Activated naive CD4-positive, alpha-beta T cell treated with anti-CD3 and anti-CD28 coated beads, Interleukin-2, amount 10 ng/mL, durations not matched to agents 7 days and 5 days (primary cell): ENCODE data around the gene PHF20.

Experiments used
- CTCF ChIA-PET: fragments of 350-600 bp; sonication (Branson Sonifier 250); formaldehyde crosslinking; loops from one replicate; lab custom pipeline; 2021; ENCODE audit warnings: antibody characterized with exemption; lab: Charles Lee
- DNase-seq: peaks from one replicate; pipeline ENCODE4 v3.0.0-alpha.2; 2020
- H3K27ac Mint-ChIP-seq: one replicate; pipeline ENCODE4 v1.8.0; 2021; ENCODE audit warnings: mild to moderate bottlenecking, moderate library complexity, mixed read lengths
- H3K27me3 Mint-ChIP-seq: one replicate; pipeline ENCODE4 v1.8.0; 2021; ENCODE audit warnings: mild to moderate bottlenecking, mixed read lengths
- H3K36me3 Mint-ChIP-seq: one replicate; pipeline ENCODE4 v1.8.0; 2021; ENCODE audit warnings: mixed read lengths
- H3K4me1 Mint-ChIP-seq: one replicate; pipeline ENCODE4 v1.8.0; 2021; ENCODE audit warnings: mixed read lengths
- H3K4me3 Mint-ChIP-seq: one replicate; pipeline ENCODE4 v1.8.0; 2021; ENCODE audit warnings: mild to moderate bottlenecking, moderate library complexity, mixed read lengths
- H3K9me3 Mint-ChIP-seq: one replicate; pipeline ENCODE4 v1.8.0; 2021; ENCODE audit warnings: mixed read lengths

The PHF20 gene

DNA sequence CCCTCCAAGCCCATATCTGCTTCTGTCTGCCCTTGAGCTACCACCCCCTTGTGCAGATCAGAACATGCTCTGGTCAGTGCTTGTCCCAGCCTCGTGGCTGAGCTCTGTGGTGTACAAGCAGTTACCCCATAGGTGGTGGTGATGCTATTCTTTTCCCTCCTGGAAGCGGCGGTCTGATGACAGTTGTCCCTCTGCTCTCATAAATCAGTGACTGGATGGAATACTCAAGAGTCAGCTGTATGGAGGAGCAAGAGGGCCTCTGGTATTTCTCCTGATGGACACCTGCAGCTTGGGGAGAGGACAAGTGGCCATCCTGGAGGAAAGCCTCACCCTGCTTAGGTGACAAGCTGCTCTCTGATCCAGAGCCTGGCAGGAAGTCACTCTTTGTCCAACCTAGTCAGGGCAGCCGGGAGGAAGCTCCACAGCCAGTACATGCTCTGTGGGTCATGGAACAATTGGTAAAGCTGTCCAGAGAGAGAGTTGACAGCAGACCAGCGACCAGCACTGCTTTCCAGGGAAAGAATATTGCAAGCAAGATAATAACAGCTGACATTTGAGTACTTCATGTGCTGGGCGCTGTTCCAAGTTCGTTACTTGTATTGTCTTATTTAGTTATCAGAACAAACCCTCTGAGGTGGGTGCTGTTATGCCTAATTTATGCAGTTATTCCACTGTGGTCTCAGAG lies 135.3 kb downstream of the PHF20 start:
- Mint-ChIP-seq H3K9me3 (no peaks in the 10 kb centered on the region), H3K27ac (no peak overlapping the region), H3K27me3 (no peaks in the 10 kb centered on the region), H3K36me3 (peaks cover 32% of the 10 kb centered on the region), H3K4me1 (peaks cover 16% of the 10 kb centered on the region), H3K4me3 (no peak overlapping the region)
- DNase-seq, result no peak
- CTCF ChIA-PET, result no interaction called here

DNA sequence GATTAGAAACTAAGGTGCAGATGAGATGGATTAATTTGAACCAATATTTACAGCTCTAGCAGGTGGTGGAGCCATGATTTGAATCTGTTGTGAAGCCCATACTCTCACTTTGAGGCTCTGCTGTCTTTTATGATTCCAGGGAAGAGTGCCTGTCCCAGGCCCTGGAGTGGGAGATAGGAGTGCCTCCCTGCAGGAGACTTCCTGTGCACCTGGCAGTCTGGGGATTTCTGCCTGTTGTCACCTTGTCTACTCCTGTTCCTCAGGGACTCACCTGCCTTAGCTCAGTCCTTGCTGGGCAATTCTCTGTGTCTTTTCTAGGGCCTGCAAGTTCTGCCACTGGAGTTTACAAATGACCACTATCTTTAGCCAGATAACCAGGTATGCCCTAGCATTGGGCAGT lies 136.2 kb downstream of the PHF20 start:
- CTCF ChIA-PET, result no interaction called here
- H3K27me3 Mint-ChIP-seq, result no peaks in the 10 kb centered on the region
- DNase-seq, result no peak

DNA sequence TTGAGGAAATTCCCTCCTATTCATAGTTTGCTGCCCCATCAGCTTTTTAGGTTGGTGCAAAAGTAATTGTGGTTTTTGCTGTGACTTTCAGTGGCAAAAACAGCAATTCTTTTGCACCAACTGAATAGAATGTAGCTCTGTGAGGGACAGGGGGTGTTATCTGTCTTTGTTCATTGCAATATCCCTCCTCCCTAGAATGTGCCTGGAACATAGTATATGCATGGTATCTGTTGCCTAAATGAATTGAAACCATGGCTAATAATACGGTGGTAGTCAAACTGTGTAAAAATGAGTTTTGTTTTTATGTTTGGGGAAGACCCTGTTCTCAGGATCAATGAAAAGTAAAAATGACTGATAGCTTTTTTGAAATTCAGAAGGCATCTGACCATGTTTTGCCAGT lies 137.4 kb downstream of the PHF20 start:
- no peak for DNase-seq
- Mint-ChIP-seq H3K36me3 (peaks cover 41% of the 10 kb centered on the region), H3K27ac (no peak overlapping the region), H3K27me3 (no peaks in the 10 kb centered on the region), H3K4me1 (peaks cover 16% of the 10 kb centered on the region), H3K9me3 (no peaks in the 10 kb centered on the region), H3K4me3 (no peak overlapping the region)
- CTCF ChIA-PET, result no interaction called here

More for the DNA sequence above, 136.2 kb downstream of the PHF20 start:
- Mint-ChIP-seq H3K4me1 (peaks cover 16% of the 10 kb centered on the region), H3K36me3 (peaks cover 35% of the 10 kb centered on the region), H3K4me3 (no peak overlapping the region), H3K9me3 (no peaks in the 10 kb centered on the region), H3K27ac (no peak overlapping the region)

DNA sequence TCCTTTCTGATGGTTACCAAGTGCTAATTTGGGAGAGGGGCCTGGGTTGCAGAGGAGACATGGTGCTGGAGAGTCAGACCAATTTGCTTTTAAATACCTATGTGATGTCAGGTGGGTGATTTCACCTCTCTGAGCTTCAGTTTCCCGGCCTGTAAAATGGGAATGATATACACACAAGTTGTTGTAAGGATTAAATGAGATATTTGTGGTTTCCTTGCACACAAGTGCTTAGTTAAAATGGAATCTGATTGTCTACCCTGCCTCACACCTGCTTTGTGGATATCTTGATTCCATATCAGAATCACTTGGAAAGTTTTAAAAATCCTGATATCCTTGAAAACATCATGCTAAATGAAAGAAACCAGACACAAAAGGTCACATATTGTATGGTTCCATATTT lies 138.0 kb downstream of the PHF20 start:
- no peaks in the 10 kb centered on the region for H3K9me3 Mint-ChIP-seq
- DNase-seq, result no peak
- CTCF ChIA-PET, result no interaction called here
- no peak overlapping the region for H3K4me3 Mint-ChIP-seq
- peaks cover 38% of the 10 kb centered on the region for H3K36me3 Mint-ChIP-seq
- H3K27ac Mint-ChIP-seq, result no peak overlapping the region
- no peaks in the 10 kb centered on the region for H3K27me3 Mint-ChIP-seq
- H3K4me1 Mint-ChIP-seq, result peaks cover 12% of the 10 kb centered on the region

DNA sequence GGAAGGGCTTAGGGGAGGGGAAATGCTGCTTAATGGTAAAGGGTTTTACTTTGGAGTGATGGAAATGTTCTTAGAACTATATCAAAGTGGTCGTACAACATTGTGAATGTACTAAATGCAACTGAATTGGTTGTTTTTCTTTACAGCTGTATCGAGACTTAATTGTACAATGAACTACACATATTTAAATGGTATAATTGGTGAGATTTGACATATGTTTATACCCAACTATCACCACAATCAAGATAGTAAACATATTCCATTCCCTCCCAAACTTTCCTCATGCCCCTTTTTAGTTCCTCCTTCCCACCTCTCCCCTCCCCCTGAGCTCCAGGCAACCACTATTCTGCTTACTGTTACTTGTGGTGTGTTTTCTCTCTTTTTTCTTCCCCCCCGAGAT lies 138.4 kb downstream of the PHF20 start:
- Mint-ChIP-seq H3K27me3 (no peaks in the 10 kb centered on the region), H3K4me1 (peaks cover 7% of the 10 kb centered on the region), H3K9me3 (no peaks in the 10 kb centered on the region), H3K4me3 (no peak overlapping the region), H3K27ac (no peak overlapping the region), H3K36me3 (peaks cover 34% of the 10 kb centered on the region)
- CTCF ChIA-PET, result no interaction called here
- DNase-seq, result no peak

DNA sequence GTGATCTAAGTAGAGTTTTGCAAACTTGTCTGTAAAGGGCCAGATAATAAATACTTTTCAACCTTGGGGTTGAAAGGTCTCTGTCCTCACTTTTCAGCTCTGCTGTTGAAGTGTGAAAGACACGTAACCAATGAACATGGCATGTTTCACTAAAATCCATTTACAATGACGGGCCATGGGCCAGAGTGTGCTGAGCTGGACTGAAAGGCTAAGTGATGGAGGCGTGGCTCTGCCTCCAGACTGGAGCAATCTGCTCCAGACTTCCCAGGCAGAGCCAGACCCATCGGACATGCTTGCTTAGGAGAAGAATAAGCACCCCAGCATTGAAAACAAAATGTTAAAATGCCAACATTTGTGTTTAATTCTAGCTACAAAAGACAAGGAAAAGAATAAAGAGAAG lies 141.1 kb downstream of the PHF20 start:
- CTCF ChIA-PET, result no interaction called here
- no peak overlapping the region for H3K27ac Mint-ChIP-seq
- no peak overlapping the region for H3K4me3 Mint-ChIP-seq
- no peaks in the 10 kb centered on the region for H3K9me3 Mint-ChIP-seq
- peaks cover 7% of the 10 kb centered on the region for H3K4me1 Mint-ChIP-seq
- H3K27me3 Mint-ChIP-seq, result no peaks in the 10 kb centered on the region
- H3K36me3 Mint-ChIP-seq, result peaks cover 34% of the 10 kb centered on the region
- no peak for DNase-seq

DNA sequence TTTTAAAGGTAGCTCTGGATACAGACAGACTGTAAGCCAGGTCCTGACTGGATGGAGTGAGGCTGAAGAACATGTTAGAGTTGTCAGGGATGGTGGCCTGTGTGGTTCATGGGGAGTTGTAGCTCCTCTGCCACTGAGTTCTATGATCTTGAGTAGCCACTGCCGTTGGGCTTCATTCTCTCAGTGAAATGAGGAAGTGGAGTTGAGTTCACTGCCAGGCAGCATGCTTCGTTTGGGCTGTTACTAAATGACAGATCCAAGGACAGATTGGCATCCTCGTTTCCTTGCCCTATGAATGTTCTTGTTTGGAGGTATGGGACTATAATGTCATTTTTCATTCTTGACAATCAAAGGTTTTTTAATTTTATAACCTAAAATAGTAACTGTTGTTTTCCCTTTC lies 145.3 kb downstream of the PHF20 start:
- Mint-ChIP-seq H3K36me3 (peaks cover 37% of the 10 kb centered on the region), H3K4me1 (no peaks in the 10 kb centered on the region), H3K9me3 (no peaks in the 10 kb centered on the region), H3K27ac (no peak overlapping the region), H3K27me3 (no peaks in the 10 kb centered on the region), H3K4me3 (no peak overlapping the region)
- DNase-seq, result no peak
- CTCF ChIA-PET, result no interaction called here

DNA sequence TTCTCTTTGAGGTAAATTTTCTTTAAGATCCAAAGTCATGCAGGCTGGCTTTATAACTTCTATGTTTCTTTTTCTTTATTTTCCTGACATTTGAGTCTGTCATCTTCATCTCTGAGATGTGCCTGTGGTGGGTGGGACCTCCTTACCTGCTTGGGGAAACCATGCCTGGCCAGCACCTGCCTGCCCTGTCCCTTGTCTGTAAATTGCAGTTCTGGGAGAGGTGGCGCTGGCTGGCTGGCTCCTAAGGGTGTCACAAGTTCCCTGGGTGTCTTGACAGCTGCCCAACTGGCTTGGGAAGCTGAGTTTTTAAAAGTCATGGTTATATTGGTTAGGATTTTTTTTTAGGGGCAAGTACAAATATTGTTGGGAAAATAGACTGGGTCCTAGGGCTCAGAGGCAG lies 146.2 kb downstream of the PHF20 start:
- no peak for DNase-seq
- Mint-ChIP-seq H3K9me3 (no peaks in the 10 kb centered on the region), H3K36me3 (peaks cover 33% of the 10 kb centered on the region), H3K4me3 (no peak overlapping the region), H3K27ac (no peak overlapping the region), H3K27me3 (no peaks in the 10 kb centered on the region), H3K4me1 (no peaks in the 10 kb centered on the region)
- CTCF ChIA-PET, result no interaction called here

DNA sequence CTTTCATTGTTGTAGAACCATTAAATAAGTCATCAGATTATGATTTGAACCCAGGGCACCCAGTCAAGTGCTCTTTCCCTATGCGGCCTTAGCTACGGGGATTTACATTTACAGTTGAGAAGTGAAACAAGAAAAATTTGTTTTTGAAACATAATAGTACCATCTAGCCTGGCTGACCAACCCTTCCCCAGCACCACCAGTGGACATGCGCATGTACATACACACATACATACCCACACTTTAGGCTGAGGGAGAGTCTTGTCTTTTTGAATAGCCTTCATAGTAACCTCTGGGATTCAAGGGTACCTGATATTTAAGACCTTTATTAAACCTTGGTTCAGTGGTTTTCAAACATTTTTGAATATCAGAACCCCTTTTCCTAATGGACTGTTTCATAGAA lies 148.7 kb downstream of the PHF20 start:
- Mint-ChIP-seq H3K4me3 (no peak overlapping the region), H3K4me1 (no peaks in the 10 kb centered on the region), H3K36me3 (peaks cover 21% of the 10 kb centered on the region), H3K9me3 (no peaks in the 10 kb centered on the region), H3K27ac (no peak overlapping the region), H3K27me3 (no peaks in the 10 kb centered on the region)
- DNase-seq, result no peak
- CTCF ChIA-PET, result interaction anchor here (0.7 kb wide), 1 partner anchor 11 kb away, joined by 3 read pairs; no protein-coding TSS in a partner anchor

DNA sequence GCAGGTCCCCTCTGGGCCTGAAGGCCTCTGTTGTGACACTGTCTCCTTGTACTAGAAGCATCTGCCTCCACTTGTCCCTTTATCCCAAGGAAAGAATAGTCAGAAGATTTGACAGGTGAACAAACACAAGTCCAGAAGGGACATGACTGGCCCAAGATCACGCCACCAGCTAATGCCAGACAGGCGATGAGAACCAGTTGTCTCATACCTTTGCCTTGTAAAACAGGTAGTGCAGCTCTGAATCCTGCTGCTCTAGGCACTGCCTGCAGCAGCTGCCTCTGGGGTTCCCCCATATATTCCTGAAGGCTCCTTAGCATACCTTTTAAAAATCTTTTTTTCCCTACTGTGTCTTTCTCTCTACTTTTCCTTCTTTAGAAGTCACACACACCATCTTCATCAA lies 157.5 kb downstream of the PHF20 start:
- H3K27ac Mint-ChIP-seq, result no peak overlapping the region
- CTCF ChIA-PET, result interaction anchor here (1.1 kb wide), 1 partner anchor 18 kb away, joined by 4 read pairs; no protein-coding TSS in a partner anchor
- H3K4me3 Mint-ChIP-seq, result no peak overlapping the region
- no peaks in the 10 kb centered on the region for H3K9me3 Mint-ChIP-seq
- peaks cover 9% of the 10 kb centered on the region for H3K4me1 Mint-ChIP-seq
- H3K27me3 Mint-ChIP-seq, result no peaks in the 10 kb centered on the region
- H3K36me3 Mint-ChIP-seq, result peaks cover 42% of the 10 kb centered on the region
- no peak for DNase-seq

DNA sequence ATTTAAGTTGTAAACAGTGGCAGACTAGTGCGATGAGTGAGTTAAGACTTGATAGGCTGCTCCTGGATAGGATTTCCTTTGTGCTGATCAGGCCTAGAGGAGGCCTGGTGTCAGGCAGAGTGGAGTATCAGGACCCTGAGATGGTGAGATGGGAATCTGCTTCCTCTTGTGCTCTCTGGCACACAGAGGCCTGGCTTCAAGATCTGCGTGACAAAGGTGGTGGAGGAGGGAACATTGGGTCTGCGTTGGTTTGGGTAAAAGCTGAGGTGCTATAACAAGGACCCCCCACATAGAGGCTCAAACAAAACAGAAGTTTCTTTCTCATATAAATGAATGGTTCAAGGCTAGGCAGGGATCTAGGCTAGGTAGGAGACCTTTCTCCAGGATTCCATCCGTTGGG lies 162.2 kb downstream of the PHF20 start:
- H3K9me3 Mint-ChIP-seq, result no peaks in the 10 kb centered on the region
- no peaks in the 10 kb centered on the region for H3K27me3 Mint-ChIP-seq
- H3K4me3 Mint-ChIP-seq, result no peak overlapping the region
- H3K27ac Mint-ChIP-seq, result no peak overlapping the region
- CTCF ChIA-PET, result interaction anchor here (2.4 kb wide), 1 partner anchor 14 kb away, joined by 7 read pairs; no protein-coding TSS in a partner anchor
- peaks cover 16% of the 10 kb centered on the region for H3K4me1 Mint-ChIP-seq
- DNase-seq, result no peak
- H3K36me3 Mint-ChIP-seq, result peaks cover 40% of the 10 kb centered on the region

DNA sequence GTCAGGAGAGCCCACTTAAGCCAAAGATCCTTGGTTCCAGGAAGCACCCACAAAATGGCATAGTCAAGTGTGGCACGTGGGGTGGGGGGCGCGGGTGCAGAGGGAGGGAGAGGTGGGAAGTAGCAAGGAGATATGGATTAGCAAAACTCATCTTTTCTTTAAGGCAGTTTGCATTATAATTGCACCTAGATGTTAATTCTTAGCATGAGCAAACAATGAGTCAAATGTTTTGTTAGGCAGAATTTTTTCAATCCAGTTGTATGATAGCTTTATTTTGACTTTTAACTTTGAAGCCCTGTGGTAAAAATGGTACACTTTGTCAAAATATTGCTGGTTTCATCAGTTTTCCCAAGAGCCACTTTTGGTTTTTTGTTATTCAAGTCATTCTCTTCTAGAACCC lies 167.4 kb downstream of the PHF20 start:
- CTCF ChIA-PET, result no interaction called here
- no peaks in the 10 kb centered on the region for H3K27me3 Mint-ChIP-seq
- no peak overlapping the region for H3K27ac Mint-ChIP-seq
- no peaks in the 10 kb centered on the region for H3K9me3 Mint-ChIP-seq
- H3K36me3 Mint-ChIP-seq, result peaks cover 31% of the 10 kb centered on the region
- DNase-seq, result no peak
- no peak overlapping the region for H3K4me3 Mint-ChIP-seq
- peaks cover 8% of the 10 kb centered on the region for H3K4me1 Mint-ChIP-seq

DNA sequence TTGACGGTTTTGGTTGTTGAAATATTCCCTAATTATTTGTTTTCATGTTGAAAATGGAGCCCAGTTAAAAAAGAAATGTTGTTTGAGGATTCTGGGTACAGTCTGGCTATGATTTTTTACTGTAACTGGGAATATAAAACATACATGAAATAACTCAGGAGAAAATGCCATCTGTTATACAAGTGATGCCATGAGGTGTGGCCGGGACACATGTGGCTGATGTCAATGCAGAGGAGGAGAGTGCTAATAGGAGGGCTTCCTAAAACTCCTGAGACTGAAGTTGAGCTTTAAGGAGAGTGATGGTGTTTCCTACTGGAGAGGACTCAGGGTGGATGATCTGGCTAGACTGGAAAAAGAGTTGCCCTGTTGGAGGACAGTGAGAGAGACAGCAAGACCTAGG lies 169.8 kb downstream of the PHF20 start:
- CTCF ChIA-PET, result no interaction called here
- no peaks in the 10 kb centered on the region for H3K27me3 Mint-ChIP-seq

DNA sequence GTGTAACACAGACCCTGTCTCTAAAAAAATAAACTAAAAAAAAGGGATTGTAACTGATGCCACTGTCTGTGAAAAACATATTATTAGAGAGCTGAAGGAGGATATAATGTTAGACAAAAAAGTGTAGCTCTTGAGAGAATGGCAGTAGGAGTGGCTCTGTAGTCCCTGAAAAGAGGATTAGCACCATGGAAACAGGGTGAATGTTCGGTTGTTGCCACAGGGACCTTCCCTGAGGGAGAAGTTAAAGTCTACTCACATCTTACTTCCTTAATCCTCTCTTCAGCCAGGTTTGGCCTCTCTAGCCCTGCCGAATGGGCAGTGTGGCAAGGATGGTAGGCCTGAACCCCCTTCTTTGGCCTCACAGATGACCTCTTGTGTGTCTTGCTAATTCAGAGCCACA lies 170.4 kb downstream of the PHF20 start:
- no peak overlapping the region for H3K4me3 Mint-ChIP-seq
- no peak for DNase-seq
- H3K27me3 Mint-ChIP-seq, result no peaks in the 10 kb centered on the region
- H3K36me3 Mint-ChIP-seq, result peaks cover 35% of the 10 kb centered on the region
- CTCF ChIA-PET, result interaction anchor here (1.6 kb wide), 1 partner anchor 12 kb away, joined by 7 read pairs; the partner anchor contains the start of gene SCAND1
- no peak overlapping the region for H3K27ac Mint-ChIP-seq
- H3K9me3 Mint-ChIP-seq, result no peaks in the 10 kb centered on the region
- H3K4me1 Mint-ChIP-seq, result peaks cover 2% of the 10 kb centered on the region

More for the DNA sequence above, 169.8 kb downstream of the PHF20 start:
- Mint-ChIP-seq H3K4me3 (no peak overlapping the region), H3K36me3 (peaks cover 36% of the 10 kb centered on the region), H3K9me3 (no peaks in the 10 kb centered on the region), H3K27ac (peak overlapping the region; percentile 7), H3K4me1 (no peaks in the 10 kb centered on the region)
- no peak for DNase-seq

DNA sequence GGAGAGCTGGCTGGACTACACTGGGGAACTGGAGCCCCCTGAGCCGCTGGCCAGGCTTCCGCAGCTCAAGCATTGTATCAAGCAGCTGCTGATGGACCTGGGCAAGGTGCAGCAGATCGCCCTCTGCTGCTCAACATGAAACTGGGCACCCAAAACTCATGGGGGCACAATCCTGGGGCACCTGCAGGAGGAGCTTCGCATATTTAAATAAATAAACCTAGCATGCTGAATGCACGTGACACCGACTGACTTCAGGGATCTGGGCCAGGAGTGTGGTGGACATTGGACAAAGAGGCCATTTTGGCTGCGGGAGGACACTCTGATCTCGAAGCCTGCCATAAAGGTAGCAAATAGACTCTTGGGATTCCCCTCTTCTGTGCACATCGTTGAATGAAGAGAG lies 175.7 kb downstream of the PHF20 start:
- peak; percentile 51 for DNase-seq
- CTCF ChIA-PET, result interaction anchor here (0.6 to 1.5 kb wide), 7 partner anchors 13 to 492 kb away, joined by 3 to 7 read pairs (median 4); partner anchors contain the start of gene CEP250
- peaks cover 30% of the 10 kb centered on the region for H3K36me3 Mint-ChIP-seq
- H3K9me3 Mint-ChIP-seq, result no peaks in the 10 kb centered on the region
- no peak overlapping the region for H3K27ac Mint-ChIP-seq
- peaks cover 16% of the 10 kb centered on the region for H3K4me1 Mint-ChIP-seq
- no peaks in the 10 kb centered on the region for H3K27me3 Mint-ChIP-seq
- H3K4me3 Mint-ChIP-seq, result no peak overlapping the region
